Body of pancreas (tissue), 4 donors: ENCODE data around the gene TIFAB. TPM values are rescaled to one million over a fixed set of nuclear protein-coding genes. Genes with fewer than 3 reads are reported as not detected.

Source experiments
- ATAC-seq: fragments of 150-250 bp; one replicate; pipeline ENCODE4 v1.9.1; 2016
- DNase-seq, 4 donors: peaks; one replicate each; pipeline ENCODE4 v3.0.0-alpha.2; 2019
- H3K27ac ChIP-seq, 4 donors: fragments of 200-600 bp; sonication (generic); 1 replicate in 3 of 4; 2 replicates in 1 of 4; pipeline versions ENCODE4 v1.5.1 to v1.6.1; 2016 to 2019; ENCODE audit warnings: mild to moderate bottlenecking in 1 of 4, mixed read lengths in 1 of 4, moderate library complexity in 1 of 4
- H3K27me3 ChIP-seq, 2 donors: fragments of 200-600 bp; sonication (generic); one replicate each; pipeline ENCODE4 v1.6.0; 2016; ENCODE audit warnings: mild to moderate bottlenecking in 1 of 2
- H3K36me3 ChIP-seq, 2 donors: fragments of 200-600 bp; sonication (generic); replicated peaks in 1 of 2; 2 replicates each; pipeline ENCODE4 v1.5.1; 2016; ENCODE audit warnings: low read depth in 2 of 2; ENCODE audit not compliant: insufficient read depth in 1 of 2
- H3K4me1 ChIP-seq: fragments of 200-600 bp; sonication (generic); one replicate; pipeline ENCODE4 v1.6.0; 2016
- H3K4me3 ChIP-seq, 2 donors: fragments of 200-600 bp; sonication (generic); 1 replicate in 1 of 2; 2 replicates in 1 of 2; pipeline ENCODE4 v1.5.1; 2016 to 2019
- H3K9me3 ChIP-seq, 3 donors: fragments of 200-600 bp; sonication (generic); 1 replicate in 2 of 3; 2 replicates in 1 of 3; pipeline ENCODE4 v1.5.1; 2016
- CTCF ChIP-seq, 7 experiments: fragments of 450-650 bp in 4 of 7; fragments of 200-600 bp in 3 of 7; sonication (generic) in 3 of 7; IDR thresholded peaks; one replicate each; pipeline ENCODE4 v1.5.1; 2016 to 2019; ENCODE audit warnings: antibody characterized with exemption in 7 of 7
- POLR2A ChIP-seq, 3 donors: fragments of 450-650 bp; IDR thresholded peaks; one replicate each; pipeline ENCODE4 v1.6.1; 2016; ENCODE audit warnings: antibody characterized with exemption in 3 of 3, mild to moderate bottlenecking in 2 of 3
- WGBS, 2 donors: methylation state at CpG; one replicate each; pipeline ENCODE4 v1.1.5; 2017; 5-methylcytosine and 5-hydroxymethylcytosine counted together
- intact Hi-C: fragments of 100-400 bp; cut with DNase I; formaldehyde crosslinking; loops from one replicate; pipeline ENCODE4 v1.15.1; 2023
- total RNA-seq, 2 donors: library from RNA; depleted of rRNA; stranded (reverse); fragments of >200 nt; gene quantifications; one replicate each; pipeline ENCODE4 v1.1.0, GENCODE V29; 2016

The TIFAB gene
- total RNA-seq, 2 donors from 2014 or later, result not detected

- no peak overlapping the region for H3K4me3 ChIP-seq
- DNase-seq, result no peak
Observed at GRCh38 chr5:135455876-135456237, 3.7 kb upstream of the TIFAB start.

GRCh38 chr5:135454946-135455345, 2.8 kb upstream of the TIFAB start:
- DNase-seq (no peak), ATAC-seq (no peak)
- Histone ChIP-seq H3K4me1 (no peaks in the 10 kb centered on the region), H3K9me3 (no peaks in the 10 kb centered on the region), H3K4me3 (no peak overlapping the region), H3K27ac (no peak overlapping the region), H3K36me3 (no peaks in the 10 kb centered on the region), H3K27me3 (no peaks in the 10 kb centered on the region)
- 83% methylated on average over 1 to 3 of the region's 3 CpGs for WGBS, 2 donors
- TF ChIP-seq POLR2A (IDR thresholded peaks at IDR 0.05) (no peak), CTCF (IDR thresholded peaks at IDR 0.05) (no peak)
- intact Hi-C loops, result no loop called here

More at GRCh38 chr5:135455876-135456237, 3.7 kb upstream of the TIFAB start:
- ATAC-seq, result no peak
- H3K4me1 ChIP-seq, result no peaks in the 10 kb centered on the region
- intact Hi-C loops, result no loop called here
- H3K27me3 ChIP-seq, result no peaks in the 10 kb centered on the region
- TF ChIP-seq POLR2A (IDR thresholded peaks at IDR 0.05), result no peak
- no peak for TF ChIP-seq CTCF (IDR thresholded peaks at IDR 0.05)
- H3K36me3 ChIP-seq, result no peaks in the 10 kb centered on the region
- H3K9me3 ChIP-seq, result no peaks in the 10 kb centered on the region
- 80 to 88% methylated on average over 1 to 4 of the region's 4 CpGs for WGBS, 2 donors
- no peak overlapping the region for H3K27ac ChIP-seq

GRCh38 chr5:135453613-135454012, 1.5 kb upstream of the TIFAB start:
- DNase-seq (no peak), ATAC-seq (no peak)
- no peak for TF ChIP-seq POLR2A (IDR thresholded peaks at IDR 0.05)
- TF ChIP-seq CTCF (IDR thresholded peaks at IDR 0.05), result no peak
- H3K36me3 ChIP-seq, result no peaks in the 10 kb centered on the region
- H3K27me3 ChIP-seq, result no peaks in the 10 kb centered on the region
- H3K4me3 ChIP-seq, result no peak overlapping the region
- no peaks in the 10 kb centered on the region for H3K4me1 ChIP-seq
- H3K27ac ChIP-seq, result no peak overlapping the region
- H3K9me3 ChIP-seq, result no peaks in the 10 kb centered on the region
- 55 to 63% methylated on average over 4 of the region's 4 CpGs for WGBS, 2 donors
- intact Hi-C loops, result no loop called here

GRCh38 chr5:135451581-135452320, 400 bp downstream of the TIFAB start:
- Histone ChIP-seq H3K27ac (no peak overlapping the region), H3K4me3 (no peak overlapping the region), H3K9me3 (no peaks in the 10 kb centered on the region), H3K4me1 (no peaks in the 10 kb centered on the region), H3K27me3 (no peaks in the 10 kb centered on the region), H3K36me3 (no peaks in the 10 kb centered on the region)
- DNase-seq, result no peak
- no peak for ATAC-seq
- TF ChIP-seq CTCF (IDR thresholded peaks at IDR 0.05), result no peak
- TF ChIP-seq POLR2A (IDR thresholded peaks at IDR 0.05), result no peak
- intact Hi-C loops, result no loop called here
- 80 to 85% methylated on average over 15 to 17 of the region's 17 CpGs for WGBS, 2 donors

GRCh38 chr5:135450952-135451351, 1.2 kb downstream of the TIFAB start:
- Histone ChIP-seq H3K4me3 (no peak overlapping the region), H3K9me3 (no peaks in the 10 kb centered on the region), H3K27me3 (no peaks in the 10 kb centered on the region), H3K36me3 (no peaks in the 10 kb centered on the region), H3K4me1 (no peaks in the 10 kb centered on the region), H3K27ac (no peak overlapping the region)
- intact Hi-C loops, result no loop called here
- DNase-seq (no peak), ATAC-seq (no peak)
- WGBS, 2 donors, result 84 to 100% methylated on average over 2 of the region's 2 CpGs
- TF ChIP-seq POLR2A (IDR thresholded peaks at IDR 0.05) (no peak), CTCF (IDR thresholded peaks at IDR 0.05) (no peak)
